Astrocyte (in vitro differentiated cells and primary cell): ENCODE results near the gene GIMAP8.

Source experiments
- CTCF ChIP-seq: IDR thresholded peaks from 2 replicates; pipeline ENCODE4 v1.5.1; 2011; ENCODE audit warnings: low read depth, mild to moderate bottlenecking, inconsistent platforms, low read length, moderate library complexity; ENCODE audit not compliant: insufficient read depth
- EZH2 ChIP-seq: IDR thresholded peaks from 2 replicates; pipeline ENCODE4 v1.6.1; 2012; ENCODE audit warnings: mild to moderate bottlenecking, low read length, inconsistent platforms; ENCODE audit not compliant: insufficient read depth

- TF ChIP-seq CTCF (no peak), EZH2 (no peak)
Measured at GRCh38 chr7:150406312-150406566, 44.2 kb upstream of the GIMAP8 start.
